Activated naive CD4-positive, alpha-beta T cell treated with anti-CD3 and anti-CD28 coated beads for 36 hours (primary cell): ENCODE measurements around the gene ELOB. TPM values are rescaled to one million over a fixed set of nuclear protein-coding genes. Genes with fewer than 3 reads are reported as not detected.
A peak's percentile ranks its signal among the peaks of the same experiment; 100 is the strongest.

ENCODE experiments used
- CTCF ChIA-PET: fragments of 350-600 bp; sonication (Branson Sonifier 250); formaldehyde crosslinking; loops from one replicate; lab custom pipeline; 2021; ENCODE audit warnings: antibody characterized with exemption; lab: Charles Lee
- DNase-seq: peaks from one replicate; pipeline ENCODE4 v3.0.0-alpha.2; 2020
- H3K27ac Mint-ChIP-seq: one replicate; pipeline ENCODE4 v1.8.0; 2021; ENCODE audit warnings: mild to moderate bottlenecking, mixed read lengths
- H3K27me3 Mint-ChIP-seq: one replicate; pipeline ENCODE4 v1.8.0; 2021; ENCODE audit warnings: low read depth, mixed read lengths
- H3K36me3 Mint-ChIP-seq: one replicate; pipeline ENCODE4 v1.8.0; 2021; ENCODE audit warnings: low read depth, mixed read lengths
- H3K4me1 Mint-ChIP-seq: one replicate; pipeline ENCODE4 v1.8.0; 2021; ENCODE audit warnings: low read depth, mixed read lengths
- H3K4me3 Mint-ChIP-seq: one replicate; pipeline ENCODE4 v1.8.0; 2021; ENCODE audit warnings: mild to moderate bottlenecking, moderate library complexity, mixed read lengths
- H3K9me3 Mint-ChIP-seq: one replicate; pipeline ENCODE4 v1.8.0; 2021; ENCODE audit warnings: mixed read lengths
- intact Hi-C: fragments of 100-400 bp; cut with micrococcal nuclease; formaldehyde crosslinking; loops from one replicate; pipeline ENCODE4 v1.15.1; 2023
- total RNA-seq, 2 experiments: library from RNA; stranded (reverse); gene quantifications; one replicate each; pipeline ENCODE4 v1.2.3, GENCODE V29; 2021

Gene ELOB
- total RNA-seq, 2 experiments from 2014 or later, result 177 to 189 TPM

DNA sequence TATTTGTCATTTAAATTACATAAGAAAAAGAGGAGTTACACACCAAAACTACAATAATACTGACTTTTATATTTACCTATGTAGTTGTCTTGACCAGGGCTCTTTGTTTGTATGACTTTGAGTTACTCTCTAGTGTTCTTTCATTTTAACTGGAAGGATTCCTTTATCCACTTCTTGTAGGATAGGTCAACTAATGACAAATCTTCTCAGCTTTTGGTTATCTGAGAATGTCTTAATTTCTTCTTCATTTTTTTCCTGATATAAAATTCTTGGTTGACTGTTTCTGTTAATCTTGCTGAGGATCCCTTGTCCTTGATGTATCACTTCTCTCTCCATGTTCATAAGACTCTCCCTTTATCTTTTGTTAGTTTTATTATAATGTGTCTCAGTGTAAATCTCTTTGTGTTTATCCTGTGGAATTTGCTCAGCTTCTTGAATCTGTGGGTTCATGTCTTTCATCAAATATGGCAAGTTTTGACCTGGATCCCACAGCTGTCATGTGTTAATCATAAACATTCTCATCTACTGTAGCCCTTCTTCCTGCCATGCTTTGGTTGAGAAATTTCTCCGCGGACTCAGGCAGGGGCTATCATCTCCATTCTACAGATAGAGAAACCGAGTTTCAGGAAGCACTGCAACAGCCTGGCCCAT, 26.6 kb upstream of the ELOB start:
- no peak for DNase-seq
- H3K27me3 Mint-ChIP-seq, result peaks cover 6% of the 10 kb centered on the region
- no peak overlapping the region for H3K4me3 Mint-ChIP-seq
- H3K36me3 Mint-ChIP-seq, result no peaks in the 10 kb centered on the region
- no peaks in the 10 kb centered on the region for H3K4me1 Mint-ChIP-seq
- H3K27ac Mint-ChIP-seq, result no peak overlapping the region
- CTCF ChIA-PET, result no interaction called here
- peaks cover 13% of the 10 kb centered on the region for H3K9me3 Mint-ChIP-seq
- intact Hi-C loops, result no loop called here

DNA sequence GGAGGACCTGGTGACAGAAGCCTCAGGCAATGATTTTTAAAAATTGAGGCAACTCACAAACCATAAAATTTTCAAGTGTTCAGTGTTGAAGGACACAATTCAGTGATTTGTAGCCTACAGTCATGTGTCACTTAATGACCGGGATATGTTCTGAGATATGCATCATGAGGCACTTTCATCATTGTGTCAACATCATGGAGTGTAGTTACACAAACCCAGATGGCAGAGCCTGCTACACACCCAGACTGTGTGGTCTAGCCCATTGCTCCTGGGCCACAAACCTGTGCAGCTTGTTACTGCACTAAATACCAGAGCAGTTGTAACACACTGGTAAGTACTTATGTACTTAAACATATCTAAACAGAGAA, 22.8 kb upstream of the ELOB start:
- H3K27me3 Mint-ChIP-seq, result peaks cover 5% of the 10 kb centered on the region
- H3K4me1 Mint-ChIP-seq, result no peaks in the 10 kb centered on the region
- intact Hi-C loops, result no loop called here
- peaks cover 13% of the 10 kb centered on the region for H3K9me3 Mint-ChIP-seq
- no peak overlapping the region for H3K27ac Mint-ChIP-seq
- CTCF ChIA-PET, result no interaction called here
- H3K36me3 Mint-ChIP-seq, result no peaks in the 10 kb centered on the region
- DNase-seq, result no peak
- H3K4me3 Mint-ChIP-seq, result no peak overlapping the region

DNA sequence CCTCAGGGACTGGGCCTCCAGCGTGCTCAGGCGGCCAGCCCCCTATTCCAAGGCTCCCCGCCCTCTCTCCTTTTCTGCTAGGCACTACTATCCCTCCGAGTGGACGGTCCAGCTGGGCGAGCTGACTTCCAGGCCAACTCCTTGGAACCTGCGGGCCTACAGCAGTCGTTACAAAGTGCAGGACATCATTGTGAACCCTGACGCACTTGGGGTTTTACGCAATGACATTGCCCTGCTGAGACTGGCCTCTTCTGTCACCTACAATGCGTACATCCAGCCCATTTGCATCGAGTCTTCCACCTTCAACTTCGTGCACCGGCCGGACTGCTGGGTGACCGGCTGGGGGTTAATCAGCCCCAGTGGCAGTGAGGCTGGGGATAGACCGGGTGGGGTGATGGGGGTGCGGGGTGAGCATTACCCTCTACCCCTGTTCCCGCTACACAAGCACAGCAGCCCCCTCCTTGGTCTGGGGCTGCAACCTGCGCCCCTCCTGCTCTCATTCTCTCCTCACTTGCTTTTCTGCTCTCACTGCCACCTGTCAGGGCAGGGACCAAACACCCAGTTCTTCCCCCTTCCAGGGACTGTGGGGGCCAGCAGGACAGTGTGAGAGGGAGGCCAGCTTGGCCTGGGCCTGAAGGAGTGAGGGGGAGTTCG, 22.3 kb upstream of the ELOB start:
- intact Hi-C loops, result no loop called here
- CTCF ChIA-PET, result no interaction called here
- H3K4me3 Mint-ChIP-seq, result no peak overlapping the region
- no peak for DNase-seq
- peaks cover 9% of the 10 kb centered on the region for H3K9me3 Mint-ChIP-seq
- H3K27me3 Mint-ChIP-seq, result peaks cover 9% of the 10 kb centered on the region
- H3K27ac Mint-ChIP-seq, result no peak overlapping the region
- no peaks in the 10 kb centered on the region for H3K4me1 Mint-ChIP-seq
- no peaks in the 10 kb centered on the region for H3K36me3 Mint-ChIP-seq

DNA sequence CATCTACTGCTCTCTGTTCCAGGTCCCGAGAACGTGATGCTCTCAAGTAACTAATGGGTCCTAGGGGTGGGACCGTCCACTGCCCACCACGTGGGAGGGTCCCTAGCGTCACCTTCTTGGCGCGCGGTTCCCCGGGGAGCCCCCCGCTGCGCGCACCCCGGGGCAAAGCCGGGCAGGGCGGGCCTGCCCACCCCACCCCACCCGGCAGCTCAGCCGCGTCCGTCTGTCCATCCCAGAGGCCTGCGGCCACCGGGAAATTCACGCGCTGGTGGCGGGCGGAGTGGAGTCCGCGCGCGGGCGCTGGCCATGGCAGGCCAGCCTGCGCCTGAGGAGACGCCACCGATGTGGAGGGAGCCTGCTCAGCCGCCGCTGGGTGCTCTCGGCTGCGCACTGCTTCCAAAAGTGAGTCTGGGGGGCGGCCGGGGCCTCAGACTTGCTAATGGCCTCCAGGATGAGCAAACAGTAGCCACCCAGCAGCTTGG, 21.7 kb upstream of the ELOB start:
- intact Hi-C loops, result no loop called here
- Mint-ChIP-seq H3K27ac (no peak overlapping the region), H3K4me1 (no peaks in the 10 kb centered on the region), H3K36me3 (no peaks in the 10 kb centered on the region), H3K4me3 (no peak overlapping the region), H3K27me3 (peaks cover 9% of the 10 kb centered on the region), H3K9me3 (peaks cover 3% of the 10 kb centered on the region)
- CTCF ChIA-PET, result no interaction called here
- no peak for DNase-seq

DNA sequence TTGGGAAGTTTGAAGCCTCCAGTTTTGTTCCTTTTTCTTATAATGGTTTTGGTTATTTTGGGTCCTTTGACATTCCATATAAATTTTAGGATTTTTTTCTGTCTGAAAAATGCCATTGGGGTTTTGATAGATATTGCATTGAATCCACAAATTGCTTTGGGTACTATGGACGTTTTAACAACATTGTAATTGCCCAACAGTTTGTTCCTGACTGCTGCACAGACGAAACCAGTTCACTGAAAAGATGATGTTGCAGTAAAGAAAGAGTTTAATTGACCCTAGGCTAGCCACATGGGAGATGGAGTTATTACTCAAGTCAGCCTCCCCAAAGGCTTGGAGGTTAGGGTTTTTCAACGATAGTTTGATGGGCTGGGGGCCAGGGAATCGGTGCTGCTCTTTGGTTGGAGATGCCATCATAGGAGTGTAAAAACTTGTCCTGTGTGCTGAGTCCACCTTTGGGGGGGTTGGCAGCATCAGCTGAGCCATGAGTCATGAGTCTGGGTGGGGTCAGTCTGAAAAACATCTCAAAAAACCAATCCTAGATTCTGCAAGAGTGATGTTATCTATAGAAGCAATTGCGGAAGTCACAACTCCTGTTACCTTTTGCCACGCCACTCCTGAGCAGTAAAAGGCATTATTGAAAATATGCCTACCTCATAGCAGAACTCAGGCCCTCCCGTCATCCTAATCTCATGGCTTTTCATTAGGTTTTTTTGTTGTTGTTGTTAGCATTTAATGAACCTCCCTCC, 18.5 kb upstream of the ELOB start:
- CTCF ChIA-PET, result no interaction called here
- DNase-seq, result no peak
- H3K27ac Mint-ChIP-seq, result no peak overlapping the region
- no peak overlapping the region for H3K4me3 Mint-ChIP-seq
- H3K36me3 Mint-ChIP-seq, result no peaks in the 10 kb centered on the region
- H3K9me3 Mint-ChIP-seq, result no peaks in the 10 kb centered on the region
- intact Hi-C loops, result no loop called here
- H3K27me3 Mint-ChIP-seq, result peaks cover 8% of the 10 kb centered on the region
- no peaks in the 10 kb centered on the region for H3K4me1 Mint-ChIP-seq

DNA sequence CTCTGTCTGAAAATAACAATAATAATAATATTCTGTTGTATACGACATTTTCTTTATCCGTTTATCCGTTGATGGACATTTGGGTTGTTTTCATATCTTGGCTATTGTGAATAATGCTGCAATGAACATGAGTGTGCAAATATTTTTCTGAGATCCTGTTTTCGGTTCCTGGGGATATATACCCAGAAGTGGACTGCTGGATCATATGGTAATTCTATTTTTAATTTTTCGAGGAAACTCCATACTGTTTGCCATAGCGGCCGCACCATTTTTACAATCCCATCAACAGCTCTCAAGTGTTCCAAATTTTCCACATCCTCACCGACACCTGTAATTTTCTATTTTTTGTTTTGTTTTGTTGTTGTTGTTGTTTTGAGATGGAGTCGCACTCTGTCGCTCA, 15.9 kb upstream of the ELOB start:
- Mint-ChIP-seq H3K36me3 (no peaks in the 10 kb centered on the region), H3K4me1 (no peaks in the 10 kb centered on the region), H3K27ac (no peak overlapping the region), H3K9me3 (no peaks in the 10 kb centered on the region), H3K27me3 (peaks cover 15% of the 10 kb centered on the region), H3K4me3 (no peak overlapping the region)
- CTCF ChIA-PET, result interaction anchor here (0.6 kb wide), 2 partner anchors 58 to 378 kb away, joined by 3 read pairs; no protein-coding TSS in a partner anchor
- intact Hi-C loops, result no loop called here
- no peak for DNase-seq

DNA sequence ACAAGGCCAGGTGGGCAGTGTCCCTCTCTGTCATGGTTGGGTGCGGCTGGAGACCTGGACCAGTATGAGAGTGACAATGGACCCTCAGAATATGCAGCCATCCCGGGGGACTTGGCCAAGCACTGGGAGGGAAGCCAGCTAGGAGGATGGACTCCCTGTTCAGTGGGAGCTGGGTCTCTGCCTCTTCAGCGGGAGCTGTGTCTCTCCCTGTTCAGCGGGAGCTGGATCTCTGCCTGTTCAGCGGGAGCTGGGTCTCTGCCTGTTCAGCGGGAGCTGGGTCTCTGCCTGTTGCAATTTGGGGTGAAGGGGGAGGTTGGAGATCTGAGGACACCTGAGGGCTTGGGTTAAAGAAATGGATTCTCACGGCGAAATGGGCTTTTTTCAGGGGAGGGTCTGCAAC, 14.1 kb upstream of the ELOB start:
- CTCF ChIA-PET, result no interaction called here
- intact Hi-C loops, result no loop called here

DNA sequence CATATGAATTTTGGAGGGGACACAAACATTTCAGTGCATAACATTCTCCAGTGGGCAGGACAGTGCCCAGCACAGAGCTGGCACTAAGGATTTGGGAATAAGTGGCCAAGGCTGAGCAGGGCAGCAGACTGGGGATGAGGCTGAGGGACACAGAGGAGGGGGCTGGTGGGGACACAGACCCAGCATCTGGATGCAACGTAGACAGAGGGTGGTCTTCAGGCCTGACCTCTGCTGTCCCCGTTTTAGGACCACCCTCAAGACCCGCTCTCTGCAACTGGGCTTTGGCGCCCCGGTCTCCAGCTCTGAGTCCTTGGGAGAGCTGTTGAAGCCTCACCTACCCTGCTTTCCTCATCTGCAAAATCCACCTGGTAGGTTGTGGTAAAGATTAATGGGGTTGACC, 13.6 kb upstream of the ELOB start:
- H3K27me3 Mint-ChIP-seq, result peaks cover 16% of the 10 kb centered on the region
- CTCF ChIA-PET, result no interaction called here
- no peak for DNase-seq
- H3K27ac Mint-ChIP-seq, result no peak overlapping the region
- H3K4me3 Mint-ChIP-seq, result no peak overlapping the region
- no peaks in the 10 kb centered on the region for H3K9me3 Mint-ChIP-seq
- intact Hi-C loops, result no loop called here
- H3K36me3 Mint-ChIP-seq, result no peaks in the 10 kb centered on the region
- peaks cover 6% of the 10 kb centered on the region for H3K4me1 Mint-ChIP-seq

More for the DNA sequence above, 14.1 kb upstream of the ELOB start:
- Mint-ChIP-seq H3K9me3 (no peaks in the 10 kb centered on the region), H3K27ac (no peak overlapping the region), H3K4me3 (no peak overlapping the region), H3K36me3 (no peaks in the 10 kb centered on the region), H3K27me3 (peaks cover 16% of the 10 kb centered on the region), H3K4me1 (peaks cover 3% of the 10 kb centered on the region)
- DNase-seq, result no peak

DNA sequence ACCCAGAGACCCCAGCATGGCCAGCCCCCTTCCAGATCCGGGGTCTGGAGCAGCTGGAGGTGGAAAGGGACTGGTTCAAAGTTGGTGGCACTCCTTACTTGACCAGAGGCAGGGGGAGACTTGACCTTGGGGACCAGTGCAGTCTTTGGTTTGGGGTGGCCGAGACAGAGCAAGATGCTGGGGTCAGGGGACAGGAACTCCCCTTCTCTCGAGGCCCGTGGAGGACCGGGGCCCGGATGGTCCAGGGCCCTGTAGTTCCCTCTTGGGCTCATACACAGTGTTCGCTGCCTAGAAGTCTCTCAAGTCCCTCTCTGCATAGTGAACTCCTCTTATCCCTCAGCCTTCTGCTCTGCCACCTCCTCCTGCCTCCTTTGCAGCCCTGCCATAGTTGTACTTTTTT, 10.9 kb upstream of the ELOB start:
- Mint-ChIP-seq H3K4me1 (peaks cover 10% of the 10 kb centered on the region), H3K36me3 (no peaks in the 10 kb centered on the region), H3K27ac (no peak overlapping the region), H3K27me3 (peaks cover 13% of the 10 kb centered on the region), H3K9me3 (no peaks in the 10 kb centered on the region), H3K4me3 (no peak overlapping the region)
- CTCF ChIA-PET, result no interaction called here
- intact Hi-C loops, result no loop called here
- no peak for DNase-seq

DNA sequence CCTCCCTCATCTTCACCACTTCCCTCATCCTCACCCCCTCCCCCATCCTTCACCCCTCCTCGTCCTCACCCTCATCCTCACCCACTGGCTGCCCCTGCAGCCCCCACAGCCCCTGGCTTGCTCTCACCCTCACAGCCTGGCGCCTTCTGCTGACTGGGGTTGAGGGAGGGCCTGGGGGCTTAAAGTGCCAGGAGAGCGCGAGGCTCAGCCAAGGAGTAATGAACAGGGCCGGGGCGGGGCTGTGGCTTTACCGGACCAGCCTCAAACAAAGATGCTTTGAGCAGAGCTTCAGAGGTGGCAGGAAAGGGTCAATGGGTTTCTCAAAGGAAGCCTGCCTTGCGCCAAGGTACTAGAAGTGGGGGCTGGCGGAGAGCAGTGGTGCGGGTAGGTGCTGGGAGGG, 10.3 kb upstream of the ELOB start, which contains the start of gene PRSS33:
Gene PRSS33, minus strand, starts transcription at position 155 of the 400 bp plus-strand sequence. CDS start 1,013 bp downstream, outside the sequence.
- Mint-ChIP-seq H3K27ac (no peak within 1 kb of the TSS), H3K9me3 (no peaks in the 10 kb centered on the region), H3K36me3 (no peaks in the 10 kb centered on the region), H3K27me3 (peaks cover 13% of the 10 kb centered on the region), H3K4me1 (peaks cover 10% of the 10 kb centered on the region), H3K4me3 (peak within 1 kb of the TSS; percentile 49)
- DNase-seq, result no peak
- intact Hi-C loops, result no loop called here
- CTCF ChIA-PET, result no interaction called here

DNA sequence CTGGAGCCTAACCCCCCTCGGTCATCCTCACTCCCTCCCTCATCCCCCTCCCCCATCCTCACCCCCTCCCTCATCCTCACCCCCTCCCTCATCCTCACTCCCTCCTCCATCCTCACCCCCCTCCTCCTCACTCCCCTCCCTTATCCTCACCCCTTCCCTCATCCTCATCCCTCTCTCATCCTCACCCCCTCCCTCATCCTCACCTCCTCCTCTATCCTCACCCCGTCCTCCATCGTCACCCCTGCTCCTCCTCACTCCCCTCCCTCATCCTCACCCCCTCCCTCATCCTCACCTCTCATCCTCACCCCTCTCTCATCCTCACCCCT, 9.7 kb upstream of the ELOB start:
- peaks cover 10% of the 10 kb centered on the region for H3K4me1 Mint-ChIP-seq
- no peaks in the 10 kb centered on the region for H3K9me3 Mint-ChIP-seq
- intact Hi-C loops, result no loop called here
- H3K27ac Mint-ChIP-seq, result no peak overlapping the region
- no peak for DNase-seq
- H3K36me3 Mint-ChIP-seq, result no peaks in the 10 kb centered on the region
- H3K27me3 Mint-ChIP-seq, result peaks cover 13% of the 10 kb centered on the region
- H3K4me3 Mint-ChIP-seq, result no peak overlapping the region
- CTCF ChIA-PET, result no interaction called here

DNA sequence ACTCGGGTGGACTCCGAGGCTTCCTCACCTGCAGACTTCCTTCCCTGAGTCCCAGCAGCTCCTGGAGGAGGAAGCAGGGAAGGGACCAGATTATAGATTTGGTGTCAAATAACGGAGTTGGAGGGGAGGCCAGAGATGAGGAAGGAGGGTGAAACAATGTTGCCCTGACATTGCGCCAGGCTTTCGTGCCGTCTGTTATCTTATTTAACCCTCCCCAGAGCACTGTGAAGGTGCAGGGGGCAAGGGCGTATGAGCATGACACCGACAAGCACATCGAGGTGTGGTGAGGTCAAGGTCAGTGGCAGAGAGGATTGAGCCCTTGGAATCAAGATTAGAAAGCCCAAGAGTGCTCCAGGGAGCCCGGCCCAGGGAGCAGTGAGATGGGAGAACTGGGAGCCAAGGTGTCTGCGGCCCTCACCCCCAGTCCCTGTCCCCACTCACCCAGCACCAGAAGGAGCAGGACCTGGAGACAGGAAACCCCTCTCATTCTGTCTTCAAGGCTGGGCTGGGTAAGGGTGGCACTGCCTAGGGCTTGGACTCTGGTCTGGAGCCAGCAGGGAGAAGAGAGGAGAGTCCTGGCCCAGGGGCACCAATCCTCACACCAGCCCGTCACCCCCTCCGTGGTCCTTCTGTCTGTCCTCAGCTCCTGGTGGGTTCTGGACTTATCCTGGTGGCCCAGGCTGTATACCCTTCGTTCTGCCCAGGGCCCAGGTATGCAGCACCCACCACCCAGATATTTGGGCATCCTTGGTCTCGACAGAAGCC, 9.2 kb upstream of the ELOB start:
- Mint-ChIP-seq H3K9me3 (no peaks in the 10 kb centered on the region), H3K27me3 (peaks cover 11% of the 10 kb centered on the region), H3K4me3 (peak overlapping the region; percentile 49), H3K36me3 (no peaks in the 10 kb centered on the region), H3K27ac (no peak overlapping the region), H3K4me1 (peaks cover 10% of the 10 kb centered on the region)
- intact Hi-C loops, result no loop called here
- CTCF ChIA-PET, result no interaction called here
- DNase-seq, result no peak
